ENCODE measurements around the gene PSMD14. TPM values are rescaled to one million over a fixed set of nuclear protein-coding genes. Genes with fewer than 3 reads are reported as not detected.

Gene PSMD14
- total and polyA plus RNA-seq, 2 of the 8 experiments (the other 6 are each of a cell fraction or from before 2014, with no cell fraction given) = 53.9 to 88.7 TPM

DNA sequence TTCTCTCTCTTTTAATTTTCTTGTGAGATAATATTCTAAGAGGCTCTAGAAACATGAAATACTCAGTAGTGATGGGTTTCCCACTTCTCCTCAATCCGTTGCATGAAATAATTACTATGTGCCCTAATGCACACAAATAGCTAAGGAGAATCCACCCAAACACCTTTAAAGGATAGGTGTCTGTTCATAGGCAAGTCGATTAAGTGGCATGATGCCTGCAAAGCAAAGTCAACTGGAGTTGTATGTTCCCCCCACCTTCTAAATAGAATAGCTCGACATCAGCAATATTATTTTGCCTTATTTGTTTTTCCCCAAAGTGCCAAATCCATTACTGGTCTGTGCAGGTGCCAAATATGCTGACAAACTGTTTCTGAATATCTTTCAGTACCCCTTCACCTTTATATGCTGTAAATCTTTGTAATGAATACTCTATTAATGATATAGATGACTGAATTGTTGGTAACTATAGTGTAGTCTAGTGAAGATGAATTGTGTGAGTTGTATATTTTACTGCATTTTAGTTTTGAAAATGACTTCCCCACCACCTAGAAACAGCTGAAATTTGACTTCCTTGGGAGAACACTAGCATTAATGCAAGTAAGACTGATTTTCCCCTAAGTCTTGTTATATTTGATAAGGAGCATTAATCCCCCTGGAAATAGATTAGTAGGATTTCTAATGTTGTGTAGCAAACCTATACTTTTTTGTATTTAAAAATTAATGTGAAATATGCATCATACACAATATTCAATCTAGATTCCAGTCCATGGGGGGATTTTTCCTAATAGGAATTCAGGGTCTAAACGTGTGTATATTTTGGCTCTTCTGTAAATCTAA lies 116.9 kb downstream of the PSMD14 start:
- Histone ChIP-seq H3K56ac (replicated peaks; ENCODE audit: insufficient read length, low read depth, low read length) (no peak overlapping the region), H2BK120ac (replicated peaks; ENCODE audit: low read depth, low read length) (no peak overlapping the region), H3K79me2 (ENCODE audit: control insufficient read depth in 1 of 2, insufficient read depth in 2 of 2, low read length in 2 of 2) (no peaks in the 10 kb centered on the region), H3K4me3 (ENCODE audit: extremely low read depth in 1 of 4, insufficient read depth in 2 of 4, low read depth in 3 of 4, low read length in 4 of 4) (no peak overlapping the region), H3K23me2 (ENCODE audit: low read depth, low read length) (peaks cover 12% of the 10 kb centered on the region), H3K4ac (replicated peaks; ENCODE audit: insufficient read length, low read depth, low read length) (no peak overlapping the region), H2BK15ac (ENCODE audit: low read length) (no peak overlapping the region), H3K4me2 (ENCODE audit: insufficient read depth in 1 of 2, low read depth in 2 of 2, low read length in 2 of 2) (peak overlapping the region in 1 of 2 experiments; percentile 72; a peak in 1 of 4 replicates), H2AK5ac (ENCODE audit: low read depth, low read length) (no peak overlapping the region), H3K79me1 (ENCODE audit: low read depth, low read length) (no peaks in the 10 kb centered on the region), H2BK12ac (ENCODE audit: low read depth, low read length) (no peak overlapping the region), H3K36me3 (ENCODE audit: control insufficient read depth in 2 of 4, insufficient read depth in 4 of 4, low read length in 3 of 4) (peaks cover 0 to 3% (median 0%) of the 10 kb centered on the region in 4 experiments; a peak in 1 of 8 replicates), H2BK5ac (ENCODE audit: low read depth, low read length) (no peak overlapping the region), H3K18ac (ENCODE audit: extremely low read depth, low read length) (no peak overlapping the region), H4K91ac (replicated peaks; ENCODE audit: insufficient read length, low read length) (no peak overlapping the region), H2AFZ (ENCODE audit: low read length) (no peak overlapping the region), H2BK20ac (ENCODE audit: low read length) (no peak overlapping the region), H3K23ac (ENCODE audit: insufficient read length) (no peak overlapping the region), H4K5ac (ENCODE audit: insufficient read length, low read depth, low read length) (no peak overlapping the region), H4K8ac (ENCODE audit: extremely low read depth, insufficient read depth, low read length) (no peak overlapping the region), H3K27me3 (replicated peaks in 1 of 4; ENCODE audit: control insufficient read depth in 3 of 4, extremely low read depth in 1 of 4, insufficient read depth in 3 of 4, low read length in 3 of 4) (peaks cover 84 to 96% (median 92%) of the 10 kb centered on the region in 4 experiments), H3K9me3 (ENCODE audit: insufficient read depth in 2 of 2, low read depth in 1 of 2, low read length in 1 of 2) (no peaks in the 10 kb centered on the region), H3K14ac (ENCODE audit: insufficient read length) (no peak overlapping the region), H3K27ac (ENCODE audit: low read depth, low read length) (no peak overlapping the region), H4K20me1 (replicated peaks in 1 of 2; ENCODE audit: control insufficient read depth in 1 of 2, insufficient read depth in 2 of 2, low read length in 2 of 2) (peaks cover 3 to 22% of the 10 kb centered on the region in 2 experiments), H3K4me1 (replicated peaks in 1 of 4; ENCODE audit: control insufficient read depth in 3 of 4, insufficient read depth in 4 of 4, low read length in 3 of 4) (peaks cover 0 to 16% (median 4%) of the 10 kb centered on the region in 4 experiments; a peak in 5 of 7 replicates), H3K9ac (replicated peaks in 1 of 4; ENCODE audit: extremely low read depth in 1 of 4, low read depth in 3 of 4, low read length in 3 of 4) (no peak overlapping the region)
- DNase-seq (ENCODE audit: low read depth in 1 of 2, low spot score in 2 of 2) (no peak), FAIRE-seq (no peak)
- WGBS, 2 experiments (ENCODE audit: extremely low coverage in 1 of 2, insufficient coverage in 1 of 2, insufficient read length in 1 of 2, insufficient replicate concordance in 2 of 2, low coverage in 1 of 2, low lambda C conversion rate in 2 of 2, missing lambda C conversion rate in 1 of 2) = 32% methylated on average over 4 of the region's 4 CpGs; no CpG with 5 or more reads in 1 of the 2 experiments
- ChIA-PET CTCF (ENCODE audit: partially characterized antibody) (interaction anchor here (1.0 to 3.7 kb wide), 4 partner anchors 10 to 144 kb away, joined by 3 to 16 read pairs (median 4); partner anchors contain the start of gene TBR1), POLR2A (ENCODE audit: partially characterized antibody) (interaction anchor here (1.5 kb wide), 1 partner anchor 11 kb away, joined by 7 read pairs; no protein-coding TSS in a partner anchor)
- TF ChIP-seq SUZ12 (IDR thresholded peaks at IDR 0.05; ENCODE audit: low read length) = no peak
- TF ChIP-seq TAF1 (IDR thresholded peaks at IDR 0.05; ENCODE audit: low read depth, low read length) = no peak
- TF ChIP-seq RNF2 (IDR thresholded peaks at IDR 0.05; ENCODE audit: borderline replicate concordance, low read depth, low read length, missing control alignments, poor library complexity, severe bottlenecking) = peak; percentile 25
- TF ChIP-seq ASH2L (IDR thresholded peaks at IDR 0.05; ENCODE audit: low read length) = no peak
- no peak for TF ChIP-seq ATF2 (IDR thresholded peaks at IDR 0.05; ENCODE audit: low read length)
- TF ChIP-seq, protein P1, sequence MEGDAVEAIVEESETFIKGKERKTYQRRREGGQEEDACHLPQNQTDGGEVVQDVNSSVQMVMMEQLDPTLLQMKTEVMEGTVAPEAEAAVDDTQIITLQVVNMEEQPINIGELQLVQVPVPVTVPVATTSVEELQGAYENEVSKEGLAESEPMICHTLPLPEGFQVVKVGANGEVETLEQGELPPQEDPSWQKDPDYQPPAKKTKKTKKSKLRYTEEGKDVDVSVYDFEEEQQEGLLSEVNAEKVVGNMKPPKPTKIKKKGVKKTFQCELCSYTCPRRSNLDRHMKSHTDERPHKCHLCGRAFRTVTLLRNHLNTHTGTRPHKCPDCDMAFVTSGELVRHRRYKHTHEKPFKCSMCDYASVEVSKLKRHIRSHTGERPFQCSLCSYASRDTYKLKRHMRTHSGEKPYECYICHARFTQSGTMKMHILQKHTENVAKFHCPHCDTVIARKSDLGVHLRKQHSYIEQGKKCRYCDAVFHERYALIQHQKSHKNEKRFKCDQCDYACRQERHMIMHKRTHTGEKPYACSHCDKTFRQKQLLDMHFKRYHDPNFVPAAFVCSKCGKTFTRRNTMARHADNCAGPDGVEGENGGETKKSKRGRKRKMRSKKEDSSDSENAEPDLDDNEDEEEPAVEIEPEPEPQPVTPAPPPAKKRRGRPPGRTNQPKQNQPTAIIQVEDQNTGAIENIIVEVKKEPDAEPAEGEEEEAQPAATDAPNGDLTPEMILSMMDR (IDR thresholded peaks at IDR 0.05; ENCODE audit: control extremely low read depth in 1 of 3, insufficient read depth in 1 of 3, low read depth in 1 of 3, low read length in 3 of 3) = no peak

Data from H1 (cell line).